SK-N-SH (cell line): ENCODE results near the gene KCTD21. TPM values are rescaled to one million over a fixed set of nuclear protein-coding genes. Genes with fewer than 3 reads are reported as not detected.

Experiments used
- CTCF ChIA-PET: fragments of 300-600, 350-600 bp; formaldehyde crosslinking; extraction: SDS; loops from one replicate; lab custom pipeline; 2021; lab: Yijun Ruan, JAX
- POLR2A ChIA-PET: fragments of 350-600 bp; sonication (Branson Sonifier 250); formaldehyde crosslinking; extraction: SDS; loops from one replicate; lab custom pipeline; 2020; ENCODE audit warnings: antibody characterized with exemption, inconsistent platforms; lab: Yijun Ruan, JAX
- DNase-seq: peaks from one replicate; pipeline ENCODE4 v3.0.0; 2012
- H2AFZ ChIP-seq: fragments of 200-600 bp; sonication (generic); 2 replicates; pipeline ENCODE4 v1.8.1; 2016; ENCODE audit warnings: antibody characterized with exemption, mild to moderate bottlenecking, low read depth
- H3F3A ChIP-seq: fragments of 200-600 bp; sonication (generic); replicated peaks from 2 replicates; pipeline ENCODE3; 2016; ENCODE audit warnings: antibody characterized with exemption, mild to moderate bottlenecking; ENCODE audit not compliant: insufficient read depth
- H3K27ac ChIP-seq, 2 experiments: fragments of 200-500 bp in 1 of 2; fragments of 200-600 bp in 1 of 2; sonication (Bioruptor generic) in 1 of 2; sonication (generic), shearing (Covaris generic) in 1 of 2; 2 replicates each; pipeline versions ENCODE4 v1.5.1 to v1.6.1; 2014 to 2016; ENCODE audit warnings: low read depth in 2 of 2, inconsistent platforms in 1 of 2, low read length in 1 of 2, mild to moderate bottlenecking in 1 of 2, mixed read lengths in 1 of 2
- H3K27me3 ChIP-seq: fragments of 200-600 bp; sonication (generic), shearing (Covaris generic); 2 replicates; pipeline ENCODE4 v1.6.1; 2016; ENCODE audit warnings: mixed run types; ENCODE audit not compliant: insufficient read depth
- H3K36me3 ChIP-seq, 2 experiments: fragments of 200-500 bp in 1 of 2; fragments of 200-600 bp in 1 of 2; sonication (Bioruptor generic) in 1 of 2; sonication (generic) in 1 of 2; replicated peaks in 1 of 2; 2 replicates each; pipeline versions ENCODE3 to v1.5.1; 2014 to 2016; ENCODE audit warnings: low read length in 1 of 2, mild to moderate bottlenecking in 1 of 2; ENCODE audit not compliant: insufficient read depth in 2 of 2, control insufficient read depth in 1 of 2
- H3K4me1 ChIP-seq, 2 experiments: fragments of 200-500 bp in 1 of 2; fragments of 200-600 bp in 1 of 2; sonication (Bioruptor generic) in 1 of 2; sonication (generic), shearing (Covaris generic) in 1 of 2; 2 replicates each; pipeline versions ENCODE4 v1.5.1 to v1.6.1; 2014 to 2016; ENCODE audit warnings: low read depth in 1 of 2, low read length in 1 of 2, mixed run types in 1 of 2; ENCODE audit not compliant: insufficient read depth in 2 of 2, control insufficient read depth in 1 of 2
- H3K4me2 ChIP-seq: fragments of 200-600 bp; sonication (generic), shearing (Covaris generic); 2 replicates; pipeline ENCODE4 v1.6.1; 2017; ENCODE audit warnings: mixed run types
- H3K4me3 ChIP-seq, 2 experiments: fragments of 200-500 bp in 1 of 2; fragments of 200-600 bp in 1 of 2; sonication (Bioruptor generic) in 1 of 2; sonication (generic), shearing (Covaris generic) in 1 of 2; 2 replicates each; pipeline versions ENCODE4 v1.5.1 to v1.8.1; 2014 to 2016; ENCODE audit warnings: low read depth in 2 of 2, inconsistent platforms in 1 of 2, low read length in 1 of 2, mild to moderate bottlenecking in 1 of 2, mixed read lengths in 1 of 2, moderate library complexity in 1 of 2
- H3K79me2 ChIP-seq: fragments of 200-600 bp; sonication (generic); 2 replicates; pipeline ENCODE4 v1.8.1; 2017; ENCODE audit warnings: mild to moderate bottlenecking; ENCODE audit not compliant: insufficient read depth
- H3K9ac ChIP-seq: fragments of 200-600 bp; sonication (generic); 2 replicates; pipeline ENCODE4 v1.6.1; 2017; ENCODE audit warnings: mixed run types
- H3K9me2 ChIP-seq: fragments of 200-600 bp; sonication (generic); 2 replicates; pipeline ENCODE4 v1.6.1; 2017; ENCODE audit warnings: mixed run types
- H3K9me3 ChIP-seq: fragments of 200-600 bp; sonication (generic); 2 replicates; pipeline ENCODE4 v1.6.1; 2017; ENCODE audit warnings: mixed run types, mild to moderate bottlenecking, moderate library complexity
- H4K20me1 ChIP-seq: fragments of 200-600 bp; sonication (generic); 2 replicates; pipeline ENCODE4 v1.6.1; 2017; ENCODE audit warnings: mild to moderate bottlenecking, mixed run types; ENCODE audit not compliant: insufficient read depth
- CHD2 ChIP-seq: fragments of 150-350 bp; IDR thresholded peaks from 2 replicates; pipeline ENCODE4 v1.6.1; 2018; ENCODE audit warnings: low read length; ENCODE audit not compliant: partially characterized antibody
- EP300 ChIP-seq, 2 experiments: IDR thresholded peaks; 2 replicates each; pipeline versions ENCODE4 v1.4.0 to v1.6.1; 2012; ENCODE audit warnings: borderline replicate concordance in 1 of 2, low read depth in 1 of 2, low read length in 1 of 2
- FOSL2 ChIP-seq: IDR thresholded peaks from 2 replicates; pipeline ENCODE4 v1.4.0; 2012; ENCODE audit warnings: low read depth, mild to moderate bottlenecking, moderate library complexity, borderline replicate concordance
- FOXJ3 ChIP-seq: sonication (generic); formaldehyde crosslinking; IDR thresholded peaks from 2 replicates; pipeline ENCODE4 v1.5.1; 2020; ENCODE audit warnings: mild to moderate bottlenecking, missing genetic modification reagents
- FOXM1 ChIP-seq: IDR thresholded peaks from 2 replicates; pipeline ENCODE4 v1.4.0; 2012; ENCODE audit warnings: low read depth, mild to moderate bottlenecking
- GATA2 ChIP-seq: sonication (generic); formaldehyde crosslinking; IDR thresholded peaks from 2 replicates; pipeline ENCODE4 v1.5.0; 2020; ENCODE audit warnings: mild to moderate bottlenecking, missing genetic modification reagents
- RAD21 ChIP-seq: IDR thresholded peaks from 2 replicates; pipeline ENCODE4 v1.6.1; 2012; ENCODE audit warnings: mild to moderate bottlenecking, low read length
- RCOR1 ChIP-seq: fragments of 150-350 bp; IDR thresholded peaks from 2 replicates; pipeline ENCODE4 v1.6.1; 2017; ENCODE audit warnings: antibody characterized with exemption, low read length
- RXRA ChIP-seq: IDR thresholded peaks from 2 replicates; pipeline ENCODE4 v1.4.0; 2012; ENCODE audit warnings: low read depth, mild to moderate bottlenecking, borderline replicate concordance
- SMC3 ChIP-seq: IDR thresholded peaks from 2 replicates; pipeline ENCODE4 v1.6.1; 2012; ENCODE audit warnings: low read depth, low read length, improper control_type of control experiment
- TAF1 ChIP-seq: IDR thresholded peaks from 2 replicates; pipeline ENCODE4 v1.6.1; 2012; ENCODE audit warnings: low read depth, mild to moderate bottlenecking, low read length, moderate library complexity, borderline replicate concordance
- TCF12 ChIP-seq: IDR thresholded peaks from 2 replicates; pipeline ENCODE4 v1.4.0; 2012
- WGBS: methylation state at CpG from one replicate; pipeline ENCODE4 v1.1.6; 2017; ENCODE audit warnings: low lambda C conversion rate; 5-methylcytosine and 5-hydroxymethylcytosine counted together
- polyA plus RNA-seq, 3 experiments: library from polyadenylated mRNA; depleted of rRNA; stranded (reverse); fragments of >200 nt; gene quantifications; 2 replicates each; pipeline ENCODE4 v1.2.3, GENCODE V29; 2012
- TF ChIP-seq, protein P1 (sequence below): fragments of 200-600 bp; sonication (generic); IDR thresholded peaks from 2 replicates; pipeline ENCODE4 v1.6.1; 2017; ENCODE audit warnings: antibody characterized with exemption, mild to moderate bottlenecking, moderate library complexity
- TF ChIP-seq, protein P2 (sequence below): fragments of 150-350 bp; IDR thresholded peaks from 2 replicates; pipeline ENCODE4 v1.6.1; 2016; ENCODE audit warnings: mild to moderate bottlenecking, low read depth, low read length
- TF ChIP-seq, protein P3 (sequence below): IDR thresholded peaks from 2 replicates; pipeline ENCODE4 v1.6.1; 2012; ENCODE audit warnings: mild to moderate bottlenecking, low read depth, low read length, moderate library complexity

The KCTD21 gene
- polyA plus RNA-seq, 1 of the 3 experiments (the other 2 are of a cell fraction), result 5.0 TPM

DNA sequence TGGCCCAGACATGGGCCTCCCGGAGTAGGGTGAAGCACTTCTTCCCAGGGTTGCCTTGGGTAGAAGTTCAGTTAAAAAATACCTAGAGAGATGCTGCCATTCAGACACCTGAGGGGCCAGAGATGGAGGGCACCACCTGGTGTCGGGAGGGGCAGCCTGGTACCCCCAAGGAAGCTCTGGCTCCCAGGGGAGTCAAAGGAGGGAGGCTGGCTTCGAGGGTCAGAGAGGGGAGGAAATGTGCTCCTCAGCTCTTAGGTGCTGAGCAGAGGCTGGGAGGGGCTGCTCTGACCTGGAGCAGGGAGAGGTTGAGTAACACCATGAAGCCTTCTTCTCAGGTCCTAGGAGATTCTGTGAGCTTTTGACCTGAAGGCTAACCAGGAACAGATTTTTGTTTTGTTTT, 1.4 kb upstream of the KCTD21 start:
- no peak overlapping the region for H2AFZ ChIP-seq
- H3K9me2 ChIP-seq, result no peaks in the 10 kb centered on the region
- H3K4me2 ChIP-seq, result peak overlapping the region; percentile 86
- CTCF ChIA-PET, result interaction anchor here (0.7 to 3.2 kb wide), 5 partner anchors 15 to 374 kb away, joined by 3 to 12 read pairs (median 4); partner anchors contain the start of gene GAB2
- H3K4me1 ChIP-seq, result peaks cover 21 to 32% of the 10 kb centered on the region in 2 experiments; a peak in 3 of 4 replicates
- H3K27ac ChIP-seq, result no peak overlapping the region
- H3F3A ChIP-seq, result peaks cover 5% of the 10 kb centered on the region
- no peaks in the 10 kb centered on the region for H3K27me3 ChIP-seq
- POLR2A ChIA-PET, result interaction anchor here (1.7 to 1.9 kb wide), 2 partner anchors 227 to 235 kb away, joined by 4 to 13 read pairs; partner anchors contain the start of gene GAB2
- H3K79me2 ChIP-seq, result peaks cover 78% of the 10 kb centered on the region
- peak overlapping the region; percentile 74 to 98 for H3K4me3 ChIP-seq
- H4K20me1 ChIP-seq, result 0 out of 2 replicates have a peak, but pooled peaks cover 10% of the 10 kb centered on the region
- H3K36me3 ChIP-seq, result peaks cover 0 to 7% of the 10 kb centered on the region in 2 experiments
- H3K9me3 ChIP-seq, result no peaks in the 10 kb centered on the region
- TF ChIP-seq FOXJ3 (CRISPR knock-in tag) (no peak), CHD2 (no peak), TCF12 (no peak), EP300 (IDR thresholded peaks at IDR 0.05; ENCODE audit: borderline replicate concordance in 1 of 2, low read depth in 1 of 2, low read length in 1 of 2) (no peak), GATA2 (CRISPR knock-in tag) (no peak), RCOR1 (no peak), TAF1 (no peak), FOXM1 (no peak), RAD21 (no peak), FOSL2 (no peak), RXRA (no peak), SMC3 (no peak)
- TF ChIP-seq, protein P1, sequence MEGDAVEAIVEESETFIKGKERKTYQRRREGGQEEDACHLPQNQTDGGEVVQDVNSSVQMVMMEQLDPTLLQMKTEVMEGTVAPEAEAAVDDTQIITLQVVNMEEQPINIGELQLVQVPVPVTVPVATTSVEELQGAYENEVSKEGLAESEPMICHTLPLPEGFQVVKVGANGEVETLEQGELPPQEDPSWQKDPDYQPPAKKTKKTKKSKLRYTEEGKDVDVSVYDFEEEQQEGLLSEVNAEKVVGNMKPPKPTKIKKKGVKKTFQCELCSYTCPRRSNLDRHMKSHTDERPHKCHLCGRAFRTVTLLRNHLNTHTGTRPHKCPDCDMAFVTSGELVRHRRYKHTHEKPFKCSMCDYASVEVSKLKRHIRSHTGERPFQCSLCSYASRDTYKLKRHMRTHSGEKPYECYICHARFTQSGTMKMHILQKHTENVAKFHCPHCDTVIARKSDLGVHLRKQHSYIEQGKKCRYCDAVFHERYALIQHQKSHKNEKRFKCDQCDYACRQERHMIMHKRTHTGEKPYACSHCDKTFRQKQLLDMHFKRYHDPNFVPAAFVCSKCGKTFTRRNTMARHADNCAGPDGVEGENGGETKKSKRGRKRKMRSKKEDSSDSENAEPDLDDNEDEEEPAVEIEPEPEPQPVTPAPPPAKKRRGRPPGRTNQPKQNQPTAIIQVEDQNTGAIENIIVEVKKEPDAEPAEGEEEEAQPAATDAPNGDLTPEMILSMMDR, result no peak
- TF ChIP-seq, protein P2, sequence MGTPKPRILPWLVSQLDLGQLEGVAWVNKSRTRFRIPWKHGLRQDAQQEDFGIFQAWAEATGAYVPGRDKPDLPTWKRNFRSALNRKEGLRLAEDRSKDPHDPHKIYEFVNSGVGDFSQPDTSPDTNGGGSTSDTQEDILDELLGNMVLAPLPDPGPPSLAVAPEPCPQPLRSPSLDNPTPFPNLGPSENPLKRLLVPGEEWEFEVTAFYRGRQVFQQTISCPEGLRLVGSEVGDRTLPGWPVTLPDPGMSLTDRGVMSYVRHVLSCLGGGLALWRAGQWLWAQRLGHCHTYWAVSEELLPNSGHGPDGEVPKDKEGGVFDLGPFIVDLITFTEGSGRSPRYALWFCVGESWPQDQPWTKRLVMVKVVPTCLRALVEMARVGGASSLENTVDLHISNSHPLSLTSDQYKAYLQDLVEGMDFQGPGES, result no peak
- TF ChIP-seq, protein P3, sequence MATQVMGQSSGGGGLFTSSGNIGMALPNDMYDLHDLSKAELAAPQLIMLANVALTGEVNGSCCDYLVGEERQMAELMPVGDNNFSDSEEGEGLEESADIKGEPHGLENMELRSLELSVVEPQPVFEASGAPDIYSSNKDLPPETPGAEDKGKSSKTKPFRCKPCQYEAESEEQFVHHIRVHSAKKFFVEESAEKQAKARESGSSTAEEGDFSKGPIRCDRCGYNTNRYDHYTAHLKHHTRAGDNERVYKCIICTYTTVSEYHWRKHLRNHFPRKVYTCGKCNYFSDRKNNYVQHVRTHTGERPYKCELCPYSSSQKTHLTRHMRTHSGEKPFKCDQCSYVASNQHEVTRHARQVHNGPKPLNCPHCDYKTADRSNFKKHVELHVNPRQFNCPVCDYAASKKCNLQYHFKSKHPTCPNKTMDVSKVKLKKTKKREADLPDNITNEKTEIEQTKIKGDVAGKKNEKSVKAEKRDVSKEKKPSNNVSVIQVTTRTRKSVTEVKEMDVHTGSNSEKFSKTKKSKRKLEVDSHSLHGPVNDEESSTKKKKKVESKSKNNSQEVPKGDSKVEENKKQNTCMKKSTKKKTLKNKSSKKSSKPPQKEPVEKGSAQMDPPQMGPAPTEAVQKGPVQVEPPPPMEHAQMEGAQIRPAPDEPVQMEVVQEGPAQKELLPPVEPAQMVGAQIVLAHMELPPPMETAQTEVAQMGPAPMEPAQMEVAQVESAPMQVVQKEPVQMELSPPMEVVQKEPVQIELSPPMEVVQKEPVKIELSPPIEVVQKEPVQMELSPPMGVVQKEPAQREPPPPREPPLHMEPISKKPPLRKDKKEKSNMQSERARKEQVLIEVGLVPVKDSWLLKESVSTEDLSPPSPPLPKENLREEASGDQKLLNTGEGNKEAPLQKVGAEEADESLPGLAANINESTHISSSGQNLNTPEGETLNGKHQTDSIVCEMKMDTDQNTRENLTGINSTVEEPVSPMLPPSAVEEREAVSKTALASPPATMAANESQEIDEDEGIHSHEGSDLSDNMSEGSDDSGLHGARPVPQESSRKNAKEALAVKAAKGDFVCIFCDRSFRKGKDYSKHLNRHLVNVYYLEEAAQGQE, result no peak
- no peak for DNase-seq
- peak overlapping the region; percentile 92 for H3K9ac ChIP-seq
- 54% methylated on average over 3 of the region's 3 CpGs for WGBS
